C4-2B (cell line): ENCODE measurements around the gene GAS6.

ENCODE experiments used
- CTCF ChIP-seq: fragments of 450-650 bp; conservative IDR thresholded peaks from 2 replicates; pipeline ENCODE4 v1.5.1; 2017; ENCODE audit warnings: mild to moderate bottlenecking
- ZFX ChIP-seq: fragments of 450-650 bp; IDR thresholded peaks from 2 replicates; pipeline ENCODE4 v1.6.1; 2017

- TF ChIP-seq CTCF (no peak), ZFX (no peak)
Measured at GRCh38 chr13:113861433-113862030, 2.3 kb downstream of the GAS6 start.
